ENCODE data around the gene PXDN. TPM values are rescaled to one million over a fixed set of nuclear protein-coding genes. Genes with fewer than 3 reads are reported as not detected.

Gene PXDN
- total RNA-seq, 2 donors from 2014 or later: 29.5 to 40.8 TPM

- H3K27ac ChIP-seq: no peak overlapping the region
- H3K9me3 ChIP-seq: no peaks in the 10 kb centered on the region
- H3K4me3 ChIP-seq: no peak overlapping the region
- no peak for DNase-seq (ENCODE audit: low spot score)
- intact Hi-C loops (cut with DNase I): no loop called here
- H3K27me3 ChIP-seq (replicated peaks; ENCODE audit: insufficient read depth): no peaks in the 10 kb centered on the region
- 86% methylated on average over 14 of the region's 14 CpGs for WGBS
- peaks cover 5% of the 10 kb centered on the region for H3K4me1 ChIP-seq (replicated peaks)
- peaks cover 0 to 2% of the 10 kb centered on the region in 2 donors for H3K36me3 ChIP-seq
- TF ChIP-seq POLR2A (IDR thresholded peaks at IDR 0.05) (no peak), POLR2AphosphoS5 (IDR thresholded peaks at IDR 0.05) (no peak), CTCF (IDR thresholded peaks at IDR 0.05) (no peak)
These were observed 65.7 kb downstream of the PXDN start for GRCh38 chr2:1678609-1679008.

- TF ChIP-seq POLR2AphosphoS5 (IDR thresholded peaks at IDR 0.05) (no peak), CTCF (IDR thresholded peaks at IDR 0.05) (no peak), POLR2A (IDR thresholded peaks at IDR 0.05) (no peak)
- WGBS: 93% methylated on average over 12 of the region's 12 CpGs
- H3K27ac ChIP-seq: no peak overlapping the region
- H3K4me3 ChIP-seq: no peak overlapping the region
- intact Hi-C loops (cut with DNase I): loop anchor here (2.0 kb wide), 1 partner anchor 65 kb away; no protein-coding TSS in a partner anchor
- peaks cover 5% of the 10 kb centered on the region for H3K4me1 ChIP-seq (replicated peaks)
- H3K27me3 ChIP-seq (replicated peaks; ENCODE audit: insufficient read depth): no peaks in the 10 kb centered on the region
- DNase-seq (ENCODE audit: low spot score): no peak
- H3K36me3 ChIP-seq: peaks cover 3 to 5% of the 10 kb centered on the region in 2 donors
- H3K9me3 ChIP-seq: no peaks in the 10 kb centered on the region
These were observed 66.5 kb downstream of the PXDN start for GRCh38 chr2:1677821-1678165.

- no peaks in the 10 kb centered on the region for H3K9me3 ChIP-seq
- peaks cover 5% of the 10 kb centered on the region for H3K4me1 ChIP-seq (replicated peaks)
- peak overlapping the region in 1 of 2 donors; percentile 80 for H3K27ac ChIP-seq
- 85% methylated on average over 33 of the region's 33 CpGs for WGBS
- H3K27me3 ChIP-seq (replicated peaks; ENCODE audit: insufficient read depth): no peaks in the 10 kb centered on the region
- intact Hi-C loops (cut with DNase I): loop anchor here (2.0 kb wide), 1 partner anchor 66 kb away; no protein-coding TSS in a partner anchor
- DNase-seq (ENCODE audit: low spot score): no peak
- peaks cover 4 to 7% of the 10 kb centered on the region in 2 donors for H3K36me3 ChIP-seq
- no peak for TF ChIP-seq POLR2AphosphoS5 (IDR thresholded peaks at IDR 0.05)
- TF ChIP-seq POLR2A (IDR thresholded peaks at IDR 0.05): no peak
- TF ChIP-seq CTCF (IDR thresholded peaks at IDR 0.05): no peak
- H3K4me3 ChIP-seq: no peak overlapping the region
These were observed 67.1 kb downstream of the PXDN start for GRCh38 chr2:1676913-1677820.

DNA sequence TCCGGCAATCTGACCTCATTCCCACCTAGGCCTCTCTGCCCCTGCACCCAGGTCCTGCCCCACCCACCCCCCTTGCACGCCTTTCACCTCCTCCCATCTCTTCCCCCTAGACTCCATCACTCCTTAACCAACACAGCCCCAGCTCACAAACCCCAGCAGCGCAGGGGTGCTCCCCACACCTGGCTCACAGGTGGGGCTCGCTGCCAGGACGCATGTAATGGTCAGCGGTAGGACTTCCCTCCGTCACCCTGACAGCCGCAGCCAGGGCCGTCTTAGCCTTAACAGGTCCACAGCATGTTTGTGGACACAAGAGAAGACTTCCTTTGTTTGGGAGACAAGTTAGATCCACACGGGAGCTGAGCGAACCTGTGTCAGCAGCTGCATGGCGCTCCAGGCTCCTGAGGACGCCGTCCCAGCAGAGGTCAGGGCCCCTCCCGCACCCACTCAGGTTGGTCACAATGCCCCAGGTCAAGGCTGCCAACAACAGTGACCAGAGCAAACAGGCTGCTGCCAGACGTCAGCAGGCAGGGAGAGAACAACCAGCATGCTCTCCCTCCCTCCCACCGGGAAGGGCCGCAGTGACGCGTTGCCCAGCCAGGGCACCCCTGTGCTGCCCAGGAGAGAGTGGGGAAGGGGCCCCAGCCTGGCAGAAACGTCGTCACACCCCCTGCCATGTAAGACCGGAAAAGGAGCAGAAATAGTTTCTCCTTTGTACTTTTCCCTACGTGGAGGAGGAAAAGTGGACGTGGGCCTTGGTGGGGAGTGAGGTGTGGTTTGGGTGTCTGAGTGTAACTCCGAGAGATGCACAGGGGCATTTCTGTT lies 68.0 kb downstream of the PXDN start:
- H3K36me3 ChIP-seq: peaks cover 4 to 7% of the 10 kb centered on the region in 2 donors
- no peak for DNase-seq (ENCODE audit: low spot score)
- H3K4me1 ChIP-seq (replicated peaks): peaks cover 1% of the 10 kb centered on the region
- intact Hi-C loops (cut with DNase I): loop anchor here (2.0 kb wide), 1 partner anchor 66 kb away; no protein-coding TSS in a partner anchor
- no peaks in the 10 kb centered on the region for H3K27me3 ChIP-seq (replicated peaks; ENCODE audit: insufficient read depth)
- H3K9me3 ChIP-seq: no peaks in the 10 kb centered on the region
- 84% methylated on average over 26 of the region's 26 CpGs for WGBS
- H3K27ac ChIP-seq: peak overlapping the region; percentile 79 to 80
- H3K4me3 ChIP-seq: no peak overlapping the region
- TF ChIP-seq CTCF (IDR thresholded peaks at IDR 0.05) (no peak), POLR2A (IDR thresholded peaks at IDR 0.05) (no peak), POLR2AphosphoS5 (IDR thresholded peaks at IDR 0.05) (no peak)
